Hepatocyte (in vitro differentiated cells): ENCODE data around the gene ENOX1.

Experiments used
- CTCF ChIP-seq: fragments of 200-600 bp; sonication (generic); IDR thresholded peaks from 2 replicates; pipeline ENCODE4 v1.5.1; 2016; ENCODE audit warnings: antibody characterized with exemption, mild to moderate bottlenecking; ENCODE audit not compliant: poor library complexity
- EZH2 ChIP-seq: fragments of 200-600 bp; sonication (generic); IDR thresholded peaks from 2 replicates; pipeline ENCODE4 v1.6.1; 2016; ENCODE audit warnings: antibody characterized with exemption, mild to moderate bottlenecking, borderline replicate concordance
- EZH2phosphoT487 ChIP-seq: fragments of 200-600 bp; sonication (generic); IDR thresholded peaks from one replicate; pipeline ENCODE4 v1.6.1; 2018; ENCODE audit warnings: antibody characterized with exemption, mild to moderate bottlenecking, low read depth, moderate library complexity; ENCODE audit not compliant: unreplicated experiment, severe bottlenecking

- TF ChIP-seq CTCF: no peak
- no peak for TF ChIP-seq EZH2
- no peak for TF ChIP-seq EZH2phosphoT487
These were observed 352.6 kb downstream of the ENOX1 start for GRCh38 chr13:43434191-43434590.
